Measurements from ENCODE around the gene SH3RF3.
"Not testable (repeated sequence)": the region's sequence is repeated elsewhere in the genome, so short reads cannot be mapped to it uniquely, and the experiment has no call there.

Gene SH3RF3

GRCh38 chr2:109519513-109519912 lies 390.5 kb downstream of the SH3RF3 start:
- no peak for DNase-seq

- DNase-seq, result no peak
Observed at GRCh38 chr2:109521233-109522062, 392.4 kb downstream of the SH3RF3 start.

- no peak for DNase-seq
Observed at GRCh38 chr2:109522063-109522374, 393.0 kb downstream of the SH3RF3 start.

- DNase-seq, result no peak
Observed at GRCh38 chr2:109523121-109523520, 394.1 kb downstream of the SH3RF3 start.

- no peak for DNase-seq
Observed at GRCh38 chr2:109523536-109524361, 394.7 kb downstream of the SH3RF3 start.

- DNase-seq, result no peak
Observed at GRCh38 chr2:109525836-109526235, 396.8 kb downstream of the SH3RF3 start.

- DNase-seq, result no peak
Observed at GRCh38 chr2:109526442-109526970, 397.5 kb downstream of the SH3RF3 start.

- no peak for DNase-seq
Observed at GRCh38 chr2:109527079-109527478, 398.1 kb downstream of the SH3RF3 start.

- no peak for DNase-seq
Observed at GRCh38 chr2:109527846-109528705, 399.1 kb downstream of the SH3RF3 start.

GRCh38 chr2:109528811-109529501 lies 400.0 kb downstream of the SH3RF3 start:
- DNase-seq, result no peak

GRCh38 chr2:109529532-109530449 lies 400.8 kb downstream of the SH3RF3 start:
- DNase-seq, result no peak

GRCh38 chr2:109530712-109531111 lies 401.7 kb downstream of the SH3RF3 start:
- no peak for DNase-seq

GRCh38 chr2:109531221-109531620 lies 402.2 kb downstream of the SH3RF3 start:
- no peak for DNase-seq

- DNase-seq, result no peak
Observed at GRCh38 chr2:109531896-109532727, 403.1 kb downstream of the SH3RF3 start.

- no peak for DNase-seq
Observed at GRCh38 chr2:109532728-109533076, 403.7 kb downstream of the SH3RF3 start.

- no peak for DNase-seq
Observed at GRCh38 chr2:109533823-109534222, 404.8 kb downstream of the SH3RF3 start.

- no peak for DNase-seq
Observed at GRCh38 chr2:109535217-109535946, 406.4 kb downstream of the SH3RF3 start.

- not testable (repeated sequence) for DNase-seq
Observed at GRCh38 chr2:109536556-109536955, 407.6 kb downstream of the SH3RF3 start.

- no peak for DNase-seq
Observed at GRCh38 chr2:109537565-109538222, 408.7 kb downstream of the SH3RF3 start.

Data from NCI-H1105 treated with DMSO at 0.1 percent for 48 hours (cell line).